ENCODE data around the gene HCN1.

The HCN1 gene

DNA sequence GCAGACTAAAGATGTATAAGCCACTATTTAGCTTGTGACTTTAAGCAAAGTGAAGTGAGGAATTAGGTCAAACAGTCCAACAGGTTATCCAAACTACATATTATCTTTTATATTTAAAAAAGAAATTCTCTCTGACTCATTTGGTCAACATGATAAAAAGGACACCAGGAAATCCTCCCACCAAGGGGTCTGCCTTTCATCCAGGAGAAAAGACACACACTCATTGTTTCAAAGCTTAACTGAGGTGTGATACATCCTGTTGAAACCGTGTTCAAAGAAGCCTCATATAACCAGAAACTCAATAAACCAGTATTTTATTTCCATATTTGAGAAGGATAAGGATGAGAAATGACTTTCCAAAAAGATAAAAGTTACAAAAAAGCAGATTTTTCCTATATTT is 417.1 kb downstream of the HCN1 start:
- no peak for DNase-seq

DNA sequence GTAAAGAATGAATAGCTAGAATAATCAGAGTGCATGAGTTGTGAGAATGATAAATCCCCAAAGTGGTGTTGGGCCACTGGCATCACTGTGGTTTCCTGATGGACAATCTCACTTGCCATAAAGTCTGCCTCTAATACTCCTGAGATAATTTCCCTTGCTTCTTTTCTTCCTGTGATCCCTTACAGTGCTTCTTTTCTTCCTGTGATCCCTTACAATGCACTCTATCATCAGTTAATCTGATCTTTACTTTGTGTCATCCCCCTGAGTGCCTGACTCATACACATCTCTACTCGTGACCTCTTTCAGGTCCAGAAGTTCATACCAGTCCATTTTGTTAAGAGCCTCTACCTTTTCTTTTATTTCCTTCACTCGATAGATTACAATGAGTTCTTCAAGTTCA is 418.3 kb downstream of the HCN1 start:
- DNase-seq: no peak

DNA sequence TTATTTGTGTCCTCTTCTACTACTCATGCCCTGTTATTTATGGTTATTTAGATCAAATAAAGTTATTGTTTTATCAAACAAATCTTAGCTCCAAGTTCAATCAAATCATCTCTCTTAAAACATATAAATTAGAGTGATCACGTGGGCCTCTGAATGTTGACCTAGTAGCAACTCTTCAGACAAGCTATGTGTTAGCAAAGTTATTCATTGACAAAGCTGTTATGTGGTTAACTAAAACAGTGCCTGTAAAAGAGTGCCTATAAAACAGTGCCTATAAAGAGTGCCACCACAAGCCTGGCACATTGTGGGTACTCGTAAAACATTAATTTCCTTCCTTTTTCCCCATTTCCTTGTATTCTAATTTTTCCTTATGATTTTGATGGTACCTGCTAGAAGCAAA is 421.9 kb downstream of the HCN1 start:
- no peak for DNase-seq

DNA sequence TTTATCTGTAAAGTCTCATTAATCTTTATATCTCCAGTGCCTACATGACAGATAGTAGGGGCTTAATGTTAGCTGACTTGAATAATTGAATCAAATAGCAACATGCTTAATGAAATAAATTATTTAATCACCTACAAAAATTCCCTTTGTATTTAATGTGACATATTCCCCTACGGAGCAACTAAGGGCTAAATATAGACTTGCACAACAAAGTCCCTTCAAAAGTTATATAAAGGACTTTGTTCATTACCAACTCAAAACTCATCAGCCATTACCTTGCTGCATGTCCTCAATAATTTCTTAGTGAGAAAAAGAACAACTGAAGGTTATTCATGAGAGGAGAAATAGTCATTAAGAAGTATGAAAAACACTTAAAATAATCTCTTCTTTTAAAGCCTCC is 424.6 kb downstream of the HCN1 start:
- no peak for DNase-seq

DNA sequence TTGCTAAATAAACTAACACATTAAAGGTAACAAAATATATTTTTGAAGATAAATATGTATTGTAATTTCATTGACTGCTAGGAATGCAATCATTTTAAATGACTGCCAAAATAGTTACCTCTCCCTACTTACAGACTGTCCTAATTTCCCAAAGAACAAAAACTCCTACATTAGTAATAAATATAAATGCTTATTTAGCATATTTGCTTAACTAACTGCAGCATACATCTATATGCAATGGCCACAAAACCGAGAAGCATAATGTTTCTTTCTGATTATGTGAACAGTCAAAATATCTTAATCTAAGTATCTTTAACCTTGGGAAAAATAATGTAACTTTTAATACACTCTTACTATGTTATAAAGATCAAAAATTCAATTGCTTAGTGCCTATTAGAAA is 431.7 kb downstream of the HCN1 start:
- no peak for DNase-seq

DNA sequence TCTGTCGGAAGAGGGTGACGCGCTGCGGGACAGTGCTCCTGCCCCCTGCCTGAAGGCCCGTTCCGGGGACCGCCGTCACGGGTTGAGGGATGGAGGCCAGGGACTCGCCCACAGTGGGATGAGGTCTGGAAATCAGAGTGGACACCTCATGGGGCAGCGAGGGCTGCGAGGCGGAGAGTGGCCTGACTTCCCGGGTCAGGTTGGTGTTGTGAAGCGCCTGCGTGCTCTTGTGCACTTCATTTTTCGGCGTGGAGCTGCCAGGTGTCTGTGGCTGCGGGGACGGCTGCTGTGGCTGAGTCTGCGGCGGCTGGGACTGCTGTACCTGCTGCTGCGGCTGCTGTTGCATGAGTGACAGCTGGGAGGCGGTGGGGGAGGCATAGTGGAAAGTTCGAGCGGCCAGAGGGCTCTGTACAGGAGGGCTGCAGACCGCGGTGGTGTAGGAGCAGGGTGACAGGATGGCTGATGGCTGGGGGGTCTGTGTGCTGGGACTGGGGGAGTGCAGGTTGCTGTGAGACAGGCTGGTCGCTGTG is 434.1 kb downstream of the HCN1 start:
- no peak for DNase-seq

DNA sequence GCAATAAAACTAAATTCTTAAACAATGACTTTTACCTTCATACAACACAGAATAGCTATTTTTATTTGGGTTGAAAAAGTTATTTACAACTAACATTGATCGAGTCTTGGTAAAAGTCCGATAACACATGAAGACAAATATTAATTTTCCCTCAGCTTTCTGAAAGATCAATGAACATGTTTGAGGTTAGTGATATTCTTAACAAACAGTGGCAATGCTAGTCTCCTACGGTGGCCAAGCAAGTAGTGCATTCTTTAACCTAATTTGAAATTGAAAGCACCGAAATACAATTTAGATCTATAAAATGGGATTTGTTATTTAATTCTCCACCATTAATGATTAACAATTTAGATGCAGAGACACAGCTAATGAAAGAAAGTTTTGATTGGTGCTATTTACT is 435.1 kb downstream of the HCN1 start:
- no peak for DNase-seq

DNA sequence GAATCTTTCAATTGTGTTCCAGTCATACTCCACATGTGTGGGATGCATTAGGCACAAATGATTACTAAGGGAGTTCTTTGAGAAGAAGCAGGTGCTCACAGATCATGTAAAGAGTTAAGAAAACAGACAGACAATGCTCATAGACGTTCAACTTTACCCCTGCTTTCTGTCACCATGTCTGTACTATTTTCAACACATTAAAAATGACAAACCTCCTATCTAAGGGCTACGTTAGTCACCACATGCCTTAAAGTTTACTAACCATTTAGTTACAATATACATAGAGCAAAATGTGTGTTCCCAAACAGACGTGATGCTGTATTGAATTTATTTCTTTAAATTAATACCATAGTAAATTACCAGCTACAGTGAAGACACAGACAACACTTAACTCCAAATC is 435.9 kb downstream of the HCN1 start:
- DNase-seq: no peak

DNA sequence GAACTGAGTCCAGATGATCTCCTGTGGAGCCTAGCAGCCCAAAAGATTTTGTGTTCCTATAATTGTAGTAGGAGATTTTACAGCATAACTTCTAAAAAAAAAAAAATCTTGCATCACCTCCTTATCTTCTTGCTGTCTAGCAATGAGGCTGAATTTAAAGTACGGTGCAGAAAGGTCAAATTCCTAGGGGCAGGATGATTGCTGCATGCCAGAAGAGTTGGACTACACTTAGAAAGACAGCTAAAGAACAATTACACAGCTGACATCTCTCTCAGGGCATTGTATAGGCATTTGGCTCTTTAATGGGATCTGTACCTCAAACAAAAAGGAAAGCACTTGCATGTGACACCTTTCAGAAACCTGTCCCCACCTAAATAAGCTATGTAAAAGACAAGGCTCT is 443.2 kb downstream of the HCN1 start:
- no peak for DNase-seq

DNA sequence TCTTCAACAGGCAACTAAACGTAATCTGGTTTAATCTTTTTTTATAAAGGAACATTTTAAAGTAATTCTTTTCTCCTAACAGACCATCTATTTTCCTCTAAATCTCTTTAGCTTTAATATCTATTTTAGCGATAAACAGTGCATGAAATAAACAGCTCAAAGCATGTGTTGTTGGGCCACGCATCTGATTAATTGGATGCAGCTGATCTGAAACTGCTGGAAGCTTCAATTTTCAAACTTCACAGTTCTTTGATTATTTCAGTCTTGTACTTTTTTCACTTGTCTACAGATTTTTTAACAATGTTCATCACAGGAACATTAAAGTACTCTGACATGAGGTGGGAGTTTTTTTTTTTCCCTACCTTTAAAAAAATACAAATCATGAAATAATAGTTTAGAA is 443.6 kb downstream of the HCN1 start:
- DNase-seq: no peak

DNA sequence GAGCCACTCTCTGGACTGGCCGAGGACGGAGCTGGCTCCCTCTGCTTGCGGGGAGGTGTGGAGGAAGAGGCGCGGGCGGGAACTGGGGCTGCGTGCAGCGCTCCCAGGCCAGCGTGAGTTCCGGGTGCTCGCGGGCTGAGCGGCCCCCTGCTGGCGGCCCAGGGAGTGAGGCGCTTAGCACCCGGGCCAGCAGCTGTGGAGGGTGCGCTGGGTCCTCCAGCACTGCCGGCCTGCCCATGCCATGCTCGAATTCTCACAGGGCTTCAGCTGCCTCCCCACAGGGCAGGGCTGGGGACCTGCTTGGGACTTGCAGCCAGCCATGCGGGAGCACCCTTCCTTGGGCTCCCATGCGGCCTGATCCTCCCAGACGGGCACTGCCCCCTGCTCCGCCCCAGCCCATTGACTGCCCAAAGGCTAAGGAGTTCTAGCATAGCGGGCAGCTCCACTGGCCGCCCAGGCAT is 470.6 kb downstream of the HCN1 start:
- DNase-seq: no peak

DNA sequence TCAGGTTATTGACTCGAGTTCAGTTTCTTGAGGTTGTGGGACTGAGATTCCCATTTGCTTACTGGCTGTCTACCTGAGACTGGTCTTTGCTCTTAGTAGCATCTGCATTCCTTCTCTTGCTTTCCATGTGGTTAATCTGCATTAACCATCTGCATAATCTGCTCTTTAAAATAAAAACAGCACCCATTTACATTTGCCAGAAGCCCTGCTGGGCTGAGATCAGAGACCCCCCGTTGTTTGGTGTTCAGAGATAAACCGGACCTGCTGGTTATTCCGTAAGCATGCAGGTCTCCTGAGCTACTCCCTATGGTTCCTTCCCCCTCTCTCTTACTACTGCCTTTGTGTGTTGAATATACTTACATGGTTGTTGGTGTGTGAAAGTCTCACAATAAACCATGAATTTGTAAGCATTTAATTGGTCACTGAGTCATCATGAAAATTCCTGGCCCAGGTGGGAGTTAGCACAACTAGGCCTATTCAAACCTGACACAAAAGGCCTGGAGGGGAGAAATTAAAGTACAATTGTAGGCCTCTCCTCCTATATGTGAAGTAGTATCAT is 490.7 kb downstream of the HCN1 start:
- DNase-seq: no peak
